Panc1 (cell line): ENCODE data around the gene RPRD1A. TPM values are rescaled to one million over a fixed set of nuclear protein-coding genes. Genes with fewer than 3 reads are reported as not detected.
A peak's percentile ranks its signal among the peaks of the same experiment; 100 is the strongest.
"Not testable (repeated sequence)": the region's sequence is repeated elsewhere in the genome, so short reads cannot be mapped to it uniquely, and the experiment has no call there.

Source experiments
- ATAC-seq: fragments of 200-7000 bp; cut with Tn5 transposase; 2 replicates; pipeline ENCODE4 v1.9.1; 2020; ENCODE audit warnings: mild to moderate bottlenecking, moderate library complexity
- BruUV-seq: library from RNA; stranded (reverse); fragments of 400-500 nt; replicated peaks from 2 replicates; lab custom pipeline; 2021; lab: Mats Ljungman, UMichigan
- CTCF ChIA-PET: fragments of 300-600 bp; sonication (Branson Sonifier 250); formaldehyde crosslinking; loops from one replicate; lab custom pipeline; 2022; ENCODE audit warnings: antibody characterized with exemption; lab: Charles Lee
- POLR2A ChIA-PET: fragments of 300-600 bp; sonication (Branson Sonifier 250); formaldehyde crosslinking; loops from one replicate; lab custom pipeline; 2022; ENCODE audit warnings: antibody characterized with exemption; lab: Charles Lee
- DNase-seq: peaks from one replicate; pipeline ENCODE4 v3.0.0-alpha.2; 2010; ENCODE audit warnings: low read depth, low spot score
- H3K27ac ChIP-seq: 2 replicates; pipeline ENCODE4 v1.5.1; 2011; ENCODE audit warnings: mild to moderate bottlenecking, low read length, inconsistent platforms
- H3K27me3 ChIP-seq: fragments of 200-500 bp; sonication (Bioruptor generic); 2 replicates; pipeline ENCODE4 v1.6.0; 2014; ENCODE audit warnings: low read length, inconsistent platforms; ENCODE audit not compliant: control insufficient read depth, insufficient read depth
- H3K36me3 ChIP-seq: fragments of 200-500 bp; sonication (Bioruptor generic); 2 replicates; pipeline ENCODE4 v1.5.1; 2014; ENCODE audit warnings: inconsistent platforms, mild to moderate bottlenecking, low read length, moderate library complexity; ENCODE audit not compliant: control insufficient read depth, insufficient read depth
- H3K4me1 ChIP-seq: 2 replicates; pipeline ENCODE4 v1.5.1; 2011; ENCODE audit warnings: inconsistent platforms, mild to moderate bottlenecking, low read length, moderate library complexity; ENCODE audit not compliant: control insufficient read depth, insufficient read depth
- H3K4me3 ChIP-seq, 2 experiments: 2 replicates each; pipeline ENCODE4 v1.5.1; 2011 to 2012; ENCODE audit warnings: low read depth in 2 of 2, low read length in 2 of 2, mild to moderate bottlenecking in 2 of 2, inconsistent platforms in 1 of 2, moderate library complexity in 1 of 2
- H3K9me3 ChIP-seq: fragments of 200-500 bp; sonication (Bioruptor generic); 2 replicates; pipeline ENCODE4 v1.5.1; 2014; ENCODE audit warnings: low read depth, mild to moderate bottlenecking, inconsistent platforms, low read length, moderate library complexity; ENCODE audit not compliant: control insufficient read depth, insufficient read depth
- POLR2AphosphoS5 ChIP-seq: IDR thresholded peaks from 2 replicates; pipeline ENCODE4 v1.6.1; 2012; ENCODE audit warnings: mild to moderate bottlenecking, low read depth, low read length, moderate library complexity
- SIN3A ChIP-seq: IDR thresholded peaks from 2 replicates; pipeline ENCODE4 v1.6.1; 2012; ENCODE audit warnings: low read depth, mild to moderate bottlenecking, low read length, moderate library complexity, borderline replicate concordance; ENCODE audit not compliant: insufficient read depth
- in situ Hi-C: cut with HindIII; loops from 2 replicates; pipeline ENCODE4 v1.10.0; 2016; ENCODE audit warnings: low sequenced_read_pairs, low pct_unique_long_range_greater_than_20kb
- intact Hi-C: fragments of 100-400 bp; cut with micrococcal nuclease; formaldehyde crosslinking; loops from one replicate; pipeline ENCODE4 v1.10.0; 2022; ENCODE audit not compliant: unreplicated experiment
- total RNA-seq: library from RNA; stranded (reverse); gene quantifications from one replicate; pipeline ENCODE4 v1.2.1, GENCODE V29; 2021; ENCODE audit not compliant: unreplicated experiment
- TF ChIP-seq, protein P1 (sequence below), 2 experiments: IDR thresholded peaks; 2 replicates each; pipeline ENCODE4 v1.6.1; 2011 to 2012; ENCODE audit warnings: low read depth in 2 of 2, control low read depth in 1 of 2, low read length in 1 of 2, mild to moderate bottlenecking in 1 of 2, moderate library complexity in 1 of 2; ENCODE audit not compliant: insufficient read depth in 1 of 2
- TF ChIP-seq, protein P2 (sequence below): fragments of 450-650 bp; IDR thresholded peaks from 2 replicates; pipeline ENCODE4 v1.5.1; 2017; ENCODE audit warnings: mild to moderate bottlenecking

RPRD1A gene
- total RNA-seq, 1 experiment from 2014 or later: 44.0 TPM

DNA sequence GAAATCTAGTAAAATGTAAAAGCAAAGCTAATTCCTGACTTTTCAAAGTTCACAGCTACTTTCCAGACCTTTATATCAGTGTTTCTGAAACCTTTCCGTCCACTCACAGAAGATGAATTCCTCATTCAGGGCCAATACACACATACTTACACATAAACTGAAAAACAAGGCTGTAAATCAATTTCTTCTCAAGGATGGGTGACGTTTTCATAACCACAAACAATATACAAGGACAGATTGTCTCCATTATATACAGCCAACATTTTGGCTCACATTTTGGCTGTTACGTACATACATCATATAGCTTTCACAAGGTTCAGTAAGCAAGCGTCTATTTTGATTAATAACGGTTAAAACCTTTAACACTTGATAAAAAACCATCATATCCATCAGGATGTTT lies 1.4 kb downstream of the RPRD1A start:
- no peak for ATAC-seq
- Histone ChIP-seq H3K4me1 (no peaks in the 10 kb centered on the region; the same call in 1 of the 2 replicates), H3K27me3 (no peaks in the 10 kb centered on the region), H3K27ac (peak overlapping the region; percentile 87; the same call in 1 of the 2 replicates), H3K36me3 (peaks cover 5% of the 10 kb centered on the region; the same call in 1 of the 2 replicates), H3K9me3 (no peaks in the 10 kb centered on the region), H3K4me3 (peak overlapping the region; percentile 92 to 95; a peak in 3 of 4 replicates)
- intact Hi-C loops: no loop called here
- POLR2A ChIA-PET: no interaction called here
- DNase-seq: no peak
- TF ChIP-seq, protein P1, sequence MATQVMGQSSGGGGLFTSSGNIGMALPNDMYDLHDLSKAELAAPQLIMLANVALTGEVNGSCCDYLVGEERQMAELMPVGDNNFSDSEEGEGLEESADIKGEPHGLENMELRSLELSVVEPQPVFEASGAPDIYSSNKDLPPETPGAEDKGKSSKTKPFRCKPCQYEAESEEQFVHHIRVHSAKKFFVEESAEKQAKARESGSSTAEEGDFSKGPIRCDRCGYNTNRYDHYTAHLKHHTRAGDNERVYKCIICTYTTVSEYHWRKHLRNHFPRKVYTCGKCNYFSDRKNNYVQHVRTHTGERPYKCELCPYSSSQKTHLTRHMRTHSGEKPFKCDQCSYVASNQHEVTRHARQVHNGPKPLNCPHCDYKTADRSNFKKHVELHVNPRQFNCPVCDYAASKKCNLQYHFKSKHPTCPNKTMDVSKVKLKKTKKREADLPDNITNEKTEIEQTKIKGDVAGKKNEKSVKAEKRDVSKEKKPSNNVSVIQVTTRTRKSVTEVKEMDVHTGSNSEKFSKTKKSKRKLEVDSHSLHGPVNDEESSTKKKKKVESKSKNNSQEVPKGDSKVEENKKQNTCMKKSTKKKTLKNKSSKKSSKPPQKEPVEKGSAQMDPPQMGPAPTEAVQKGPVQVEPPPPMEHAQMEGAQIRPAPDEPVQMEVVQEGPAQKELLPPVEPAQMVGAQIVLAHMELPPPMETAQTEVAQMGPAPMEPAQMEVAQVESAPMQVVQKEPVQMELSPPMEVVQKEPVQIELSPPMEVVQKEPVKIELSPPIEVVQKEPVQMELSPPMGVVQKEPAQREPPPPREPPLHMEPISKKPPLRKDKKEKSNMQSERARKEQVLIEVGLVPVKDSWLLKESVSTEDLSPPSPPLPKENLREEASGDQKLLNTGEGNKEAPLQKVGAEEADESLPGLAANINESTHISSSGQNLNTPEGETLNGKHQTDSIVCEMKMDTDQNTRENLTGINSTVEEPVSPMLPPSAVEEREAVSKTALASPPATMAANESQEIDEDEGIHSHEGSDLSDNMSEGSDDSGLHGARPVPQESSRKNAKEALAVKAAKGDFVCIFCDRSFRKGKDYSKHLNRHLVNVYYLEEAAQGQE (IDR thresholded peaks at IDR 0.05; ENCODE audit: insufficient read depth in 1 of 2, low read depth in 2 of 2, low read length in 1 of 2): no peak
- no TSS peak for BruUV-seq
- CTCF ChIA-PET: no interaction called here
- in situ Hi-C loops: no loop called here

DNA sequence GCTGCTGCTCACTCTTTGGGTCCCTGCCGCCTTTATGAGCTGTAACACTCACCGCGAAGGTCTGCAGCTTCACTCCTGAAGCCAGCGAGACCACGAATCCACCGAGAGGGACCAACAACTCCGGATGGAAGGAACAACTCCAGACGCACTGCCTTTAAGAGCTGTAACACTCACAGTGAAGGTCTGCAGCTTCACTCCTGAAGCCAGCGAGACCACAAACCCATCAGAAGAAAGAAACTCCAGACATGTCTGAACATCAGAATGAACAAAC lies 2.6 kb downstream of the RPRD1A start:
- intact Hi-C loops, ATAC-seq, H3K36me3 ChIP-seq, DNase-seq, H3K4me3 ChIP-seq, H3K9me3 ChIP-seq, BruUV-seq, H3K27me3 ChIP-seq, H3K27ac ChIP-seq, POLR2A ChIA-PET, H3K4me1 ChIP-seq, CTCF ChIA-PET, in situ Hi-C loops: not testable (repeated sequence)

DNA sequence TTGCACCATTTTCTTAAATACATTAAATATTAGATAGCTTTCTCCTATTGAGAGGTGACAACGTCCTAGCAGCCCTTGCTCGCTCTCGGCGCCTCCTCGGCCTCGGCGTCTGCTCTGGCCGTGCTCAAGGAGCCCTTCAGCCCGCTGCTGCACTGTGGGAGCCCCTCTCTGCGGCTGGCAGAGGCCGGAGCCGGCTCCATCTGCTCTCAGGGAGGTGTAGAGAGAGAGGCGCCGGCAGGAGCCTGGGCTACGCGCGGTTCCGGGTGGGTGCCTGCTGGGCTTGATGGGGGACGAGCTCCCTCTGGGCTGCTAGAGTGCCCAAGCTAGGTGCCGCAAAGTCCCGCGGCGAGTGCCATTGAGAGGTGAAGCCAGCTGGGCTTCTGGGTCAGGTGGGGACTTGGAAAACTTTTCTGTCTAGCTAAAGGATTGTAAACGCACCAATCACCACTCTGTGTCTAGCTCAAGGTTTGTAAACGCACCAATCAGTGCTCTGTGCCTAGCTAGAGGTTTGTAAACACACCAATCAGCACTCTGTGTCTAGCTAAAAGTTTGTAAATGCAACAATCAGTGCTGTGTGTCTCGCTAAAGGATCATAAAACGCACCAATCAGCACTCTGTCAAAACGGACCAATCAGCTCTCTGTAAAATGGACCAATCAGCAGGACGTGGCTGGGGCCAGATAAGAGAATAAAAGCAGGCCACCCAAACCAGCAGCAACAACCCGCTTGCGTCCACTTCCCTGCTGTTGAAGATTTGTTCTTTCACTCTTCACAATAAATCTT lies 3.1 kb downstream of the RPRD1A start:
- TF ChIP-seq, protein P2, sequence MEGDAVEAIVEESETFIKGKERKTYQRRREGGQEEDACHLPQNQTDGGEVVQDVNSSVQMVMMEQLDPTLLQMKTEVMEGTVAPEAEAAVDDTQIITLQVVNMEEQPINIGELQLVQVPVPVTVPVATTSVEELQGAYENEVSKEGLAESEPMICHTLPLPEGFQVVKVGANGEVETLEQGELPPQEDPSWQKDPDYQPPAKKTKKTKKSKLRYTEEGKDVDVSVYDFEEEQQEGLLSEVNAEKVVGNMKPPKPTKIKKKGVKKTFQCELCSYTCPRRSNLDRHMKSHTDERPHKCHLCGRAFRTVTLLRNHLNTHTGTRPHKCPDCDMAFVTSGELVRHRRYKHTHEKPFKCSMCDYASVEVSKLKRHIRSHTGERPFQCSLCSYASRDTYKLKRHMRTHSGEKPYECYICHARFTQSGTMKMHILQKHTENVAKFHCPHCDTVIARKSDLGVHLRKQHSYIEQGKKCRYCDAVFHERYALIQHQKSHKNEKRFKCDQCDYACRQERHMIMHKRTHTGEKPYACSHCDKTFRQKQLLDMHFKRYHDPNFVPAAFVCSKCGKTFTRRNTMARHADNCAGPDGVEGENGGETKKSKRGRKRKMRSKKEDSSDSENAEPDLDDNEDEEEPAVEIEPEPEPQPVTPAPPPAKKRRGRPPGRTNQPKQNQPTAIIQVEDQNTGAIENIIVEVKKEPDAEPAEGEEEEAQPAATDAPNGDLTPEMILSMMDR: no peak
- TF ChIP-seq POLR2AphosphoS5 (no peak), SIN3A (no peak)
- TF ChIP-seq, protein P1 (IDR thresholded peaks at IDR 0.05; ENCODE audit: insufficient read depth in 1 of 2, low read depth in 2 of 2, low read length in 1 of 2): no peak
- in situ Hi-C loops: no loop called here
- BruUV-seq: no TSS peak
- intact Hi-C loops: no loop called here
- DNase-seq: no peak
- no peak for ATAC-seq
- H3K27ac ChIP-seq: no peak overlapping the region
- no peaks in the 10 kb centered on the region for H3K27me3 ChIP-seq
- H3K4me3 ChIP-seq: no peak overlapping the region
- peaks cover 5% of the 10 kb centered on the region; the same call in 1 of the 2 replicates for H3K36me3 ChIP-seq
- H3K4me1 ChIP-seq: no peaks in the 10 kb centered on the region; the same call in 1 of the 2 replicates
- no peaks in the 10 kb centered on the region for H3K9me3 ChIP-seq
- POLR2A ChIA-PET: interaction anchor here (0.6 kb wide), 1 partner anchor 35 kb away, joined by 7 read pairs; no protein-coding TSS in a partner anchor
- CTCF ChIA-PET: no interaction called here
